ENCODE measurements around the gene ZDHHC13. TPM values are rescaled to one million over a fixed set of nuclear protein-coding genes. Genes with fewer than 3 reads are reported as not detected.

The ZDHHC13 gene
- polyA plus RNA-seq, 1 of the 3 experiments (the other 2 are of a cell fraction): 8.2 TPM

- Histone ChIP-seq H3K27me3 (ENCODE audit: insufficient read depth) (no peaks in the 10 kb centered on the region), H3K9me2 (no peaks in the 10 kb centered on the region), H2AFZ (ENCODE audit: low read depth) (no peak overlapping the region), H3K4me2 (no peak overlapping the region), H3K4me1 (ENCODE audit: control insufficient read depth in 1 of 2, insufficient read depth in 2 of 2, low read depth in 1 of 2, low read length in 1 of 2) (no peaks in the 10 kb centered on the region), H3K9ac (no peak overlapping the region), H3K9me3 (no peaks in the 10 kb centered on the region), H3K27ac (ENCODE audit: low read depth in 2 of 2, low read length in 1 of 2) (no peak overlapping the region), H3K79me2 (ENCODE audit: insufficient read depth) (no peaks in the 10 kb centered on the region), H3K36me3 (replicated peaks in 1 of 2; ENCODE audit: control insufficient read depth in 1 of 2, insufficient read depth in 2 of 2, low read length in 1 of 2) (no peaks in the 10 kb centered on the region), H4K20me1 (ENCODE audit: insufficient read depth) (no peaks in the 10 kb centered on the region), H3F3A (replicated peaks; ENCODE audit: insufficient read depth) (no peaks in the 10 kb centered on the region), H3K4me3 (ENCODE audit: low read depth in 2 of 2, low read length in 1 of 2) (no peak overlapping the region)
- ChIA-PET CTCF (no interaction called here), POLR2A (no interaction called here)
- no peak for DNase-seq
- no peak for TF ChIP-seq NFIC (IDR thresholded peaks at IDR 0.05; ENCODE audit: borderline replicate concordance)
- no peak for TF ChIP-seq MAX (IDR thresholded peaks at IDR 0.05; ENCODE audit: low read depth)
- no peak for TF ChIP-seq USF2 (IDR thresholded peaks at IDR 0.05; ENCODE audit: borderline replicate concordance, low read depth, low read length)
- no peak for TF ChIP-seq RXRA (IDR thresholded peaks at IDR 0.05; ENCODE audit: borderline replicate concordance, low read depth)
- TF ChIP-seq RAD21 (IDR thresholded peaks at IDR 0.05; ENCODE audit: low read length): no peak
- no peak for TF ChIP-seq POLR2AphosphoS5 (IDR thresholded peaks at IDR 0.05; ENCODE audit: low read depth, low read length)
- TF ChIP-seq MEF2A (IDR thresholded peaks at IDR 0.05; ENCODE audit: borderline replicate concordance, low read depth): no peak
- no peak for TF ChIP-seq CTCF (IDR thresholded peaks at IDR 0.05)
- no peak for TF ChIP-seq RCOR1 (IDR thresholded peaks at IDR 0.05; ENCODE audit: low read length)
- no peak for TF ChIP-seq EZH2phosphoT487 (IDR thresholded peaks at IDR 0.05; ENCODE audit: borderline replicate concordance, low read depth)
- no peak for TF ChIP-seq IRF3 (IDR thresholded peaks at IDR 0.05; ENCODE audit: low read depth, low read length)
- TF ChIP-seq ZBTB33 (IDR thresholded peaks at IDR 0.05; ENCODE audit: borderline replicate concordance, low read depth): no peak
- TF ChIP-seq FOXM1 (IDR thresholded peaks at IDR 0.05; ENCODE audit: low read depth): no peak
- no peak for TF ChIP-seq PBX3 (IDR thresholded peaks at IDR 0.05)
- no peak for TF ChIP-seq SIN3A (IDR thresholded peaks at IDR 0.05; ENCODE audit: borderline replicate concordance, low read depth, low read length)
- TF ChIP-seq GABPA (IDR thresholded peaks at IDR 0.05; ENCODE audit: low read depth): no peak
- no peak for TF ChIP-seq TAF1 (IDR thresholded peaks at IDR 0.05; ENCODE audit: borderline replicate concordance, low read depth, low read length)
- TF ChIP-seq FOSL2 (IDR thresholded peaks at IDR 0.05; ENCODE audit: borderline replicate concordance, low read depth): no peak
- TF ChIP-seq MXI1 (IDR thresholded peaks at IDR 0.05; ENCODE audit: low read depth, low read length): no peak
- 40% methylated on average over 1 of the region's 1 CpG for whole genome bisulfite sequencing (ENCODE audit: low lambda C conversion rate)
Observed at GRCh38 chr11:19091366-19091765, 25.6 kb upstream of the ZDHHC13 start.
